Erythroblast (primary cell): Measurements from ENCODE around the gene DNMT3B.

Experiments used
- GATA1 ChIP-seq: IDR thresholded peaks from 2 replicates; pipeline ENCODE4 v1.6.1; 2011; ENCODE audit warnings: low read depth, mild to moderate bottlenecking, control low read depth, low read length, moderate library complexity
- POLR2A ChIP-seq: IDR thresholded peaks from 2 replicates; pipeline ENCODE4 v1.6.1; 2011; ENCODE audit warnings: mild to moderate bottlenecking, low read length

GRCh38 chr20:32819992-32820697 lies 58.0 kb downstream of the DNMT3B start:
- TF ChIP-seq POLR2A (peak; percentile 12), GATA1 (no peak)
